Measurements from ENCODE around the gene MAPRE2.

- TF ChIP-seq CTCF (IDR thresholded peaks at IDR 0.05), result no peak
- no peak for TF ChIP-seq EP300 (IDR thresholded peaks at IDR 0.05)
- TF ChIP-seq POLR2A (IDR thresholded peaks at IDR 0.05; ENCODE audit: low read depth), result no peak
Observed at GRCh38 chr18:35176925-35177324, 135.7 kb downstream of the MAPRE2 start.
